Karpas-422 (cell line): ENCODE measurements around the gene ZBTB24. TPM values are rescaled to one million over a fixed set of nuclear protein-coding genes. Genes with fewer than 3 reads are reported as not detected.

Experiments used
- DNase-seq: peaks from one replicate; pipeline ENCODE4 v3.0.0-alpha.2; 2015
- H2AFZ ChIP-seq: fragments of 200-600 bp; sonication (generic); 2 replicates; pipeline ENCODE4 v1.6.1; 2014; ENCODE audit warnings: antibody characterized with exemption, low read length, mixed read lengths
- H3K27ac ChIP-seq: fragments of 200-600 bp; sonication (generic); 2 replicates; pipeline ENCODE4 v1.5.1; 2014; ENCODE audit warnings: mild to moderate bottlenecking, low read length, moderate library complexity
- H3K27me3 ChIP-seq: fragments of 200-600 bp; sonication (generic); 2 replicates; pipeline ENCODE4 v1.6.1; 2014; ENCODE audit warnings: low read length, mixed read lengths
- H3K36me3 ChIP-seq: fragments of 200-600 bp; sonication (generic); 2 replicates; pipeline ENCODE4 v1.6.1; 2014; ENCODE audit warnings: low read length, mixed read lengths; ENCODE audit not compliant: insufficient read depth
- H3K4me1 ChIP-seq: fragments of 200-600 bp; sonication (generic); 2 replicates; pipeline ENCODE4 v1.6.1; 2014; ENCODE audit warnings: mild to moderate bottlenecking, low read length, mixed read lengths
- H3K4me2 ChIP-seq: fragments of 200-600 bp; sonication (generic); 2 replicates; pipeline ENCODE4 v1.6.1; 2014; ENCODE audit warnings: low read length, low read depth, mild to moderate bottlenecking; ENCODE audit not compliant: poor library complexity, severe bottlenecking
- H3K4me3 ChIP-seq: fragments of 200-600 bp; sonication (generic); 2 replicates; pipeline ENCODE4 v1.5.1; 2014; ENCODE audit warnings: mild to moderate bottlenecking, antibody characterized with exemption, low read length, mixed read lengths
- H3K79me2 ChIP-seq: fragments of 200-600 bp; sonication (generic); 2 replicates; pipeline ENCODE4 v1.6.1; 2014; ENCODE audit warnings: mild to moderate bottlenecking, low read length, mixed read lengths
- H3K9ac ChIP-seq: fragments of 200-600 bp; sonication (generic); 2 replicates; pipeline ENCODE4 v1.6.0; 2014; ENCODE audit warnings: low read length
- H3K9me2 ChIP-seq: fragments of 200-600 bp; sonication (generic), shearing (Covaris generic); replicated peaks from 2 replicates; pipeline ENCODE4 v1.6.0; 2014; ENCODE audit warnings: mild to moderate bottlenecking, low read length, moderate library complexity; ENCODE audit not compliant: insufficient read depth
- H3K9me3 ChIP-seq: fragments of 300-700, 200-600 bp; sonication (generic); 2 replicates; pipeline ENCODE4 v1.6.1; 2014; ENCODE audit warnings: low read length, mixed read lengths
- H4K20me1 ChIP-seq: fragments of 200-600 bp; sonication (generic); 2 replicates; pipeline ENCODE4 v1.6.1; 2014; ENCODE audit warnings: mild to moderate bottlenecking, antibody characterized with exemption, low read length, low read depth; ENCODE audit not compliant: insufficient read depth
- total RNA-seq: library from RNA; depleted of rRNA; stranded (reverse); fragments of >200 nt; shearing (Covaris generic); gene quantifications from 2 replicates; pipeline ENCODE4 v1.2.3, GENCODE V29; 2014; ENCODE audit warnings: low replicate concordance

The ZBTB24 gene
- total RNA-seq, 1 experiment from 2014 or later: 18.5 TPM

DNA sequence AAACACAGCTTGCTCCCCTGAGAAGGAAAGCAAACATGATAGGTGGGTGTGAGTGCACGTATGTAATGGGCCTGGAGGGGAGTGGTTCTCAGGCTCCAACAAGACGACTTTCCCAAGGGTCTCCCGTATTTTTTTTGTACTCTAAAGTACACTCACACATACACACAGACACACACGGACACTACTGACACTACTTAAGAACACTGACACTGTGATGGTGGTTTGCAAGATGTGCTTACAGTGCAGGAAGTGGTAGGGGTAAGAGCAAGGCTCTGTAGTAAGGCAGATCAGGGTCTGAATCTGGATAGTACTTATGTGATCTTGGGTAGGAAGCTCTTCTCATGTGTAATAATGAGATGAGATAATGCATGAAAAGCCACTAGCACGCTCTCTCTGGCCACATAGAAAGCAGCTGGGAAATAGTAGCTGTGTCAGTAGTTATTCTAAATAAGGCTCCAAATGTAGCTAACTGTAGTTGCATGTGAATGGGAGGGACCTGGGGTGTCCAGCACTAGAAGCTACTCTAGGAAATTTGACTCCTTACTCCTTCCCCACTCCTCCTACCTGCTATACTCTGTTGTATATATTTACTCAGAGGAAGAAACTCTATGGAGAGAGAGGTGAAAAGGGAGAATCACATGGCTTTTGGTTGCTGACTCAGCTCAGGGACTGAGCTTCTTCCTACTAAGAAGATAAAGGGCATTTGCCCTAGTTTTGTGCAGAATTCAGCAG, 8.4 kb upstream of the ZBTB24 start:
- Histone ChIP-seq H4K20me1 (no peaks in the 10 kb centered on the region), H3K79me2 (no peaks in the 10 kb centered on the region), H3K4me3 (no peak overlapping the region), H3K36me3 (no peaks in the 10 kb centered on the region), H3K27me3 (no peaks in the 10 kb centered on the region), H2AFZ (peak overlapping the region; percentile 69; the same call in 1 of the 2 replicates), H3K4me1 (peaks cover 33% of the 10 kb centered on the region), H3K9ac (no peak overlapping the region), H3K4me2 (peak overlapping the region; percentile 8), H3K9me3 (no peaks in the 10 kb centered on the region), H3K9me2 (no peaks in the 10 kb centered on the region), H3K27ac (no peak overlapping the region)
- DNase-seq: peak; percentile 48

DNA sequence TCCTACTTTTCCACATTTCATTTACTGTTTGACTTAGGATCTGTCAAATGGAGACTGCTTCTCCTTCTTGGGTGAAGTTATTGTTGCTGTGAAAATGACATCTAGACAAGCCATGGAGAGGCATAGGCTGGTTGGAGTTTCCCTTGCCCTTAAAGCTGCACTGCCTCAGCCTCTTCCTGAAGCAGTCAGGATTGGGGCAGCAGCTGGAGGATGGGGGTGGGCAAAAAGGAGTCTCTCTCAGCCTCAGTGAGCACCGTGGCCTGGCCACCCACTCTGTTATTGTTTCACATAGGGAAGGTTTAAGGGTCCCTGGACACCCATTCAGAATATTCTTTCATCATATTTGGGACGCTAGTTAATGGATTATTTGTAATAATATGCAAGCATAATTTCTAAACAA, 7.7 kb upstream of the ZBTB24 start:
- H3K4me2 ChIP-seq: no peak overlapping the region
- H3K9ac ChIP-seq: no peak overlapping the region
- no peaks in the 10 kb centered on the region for H3K9me3 ChIP-seq
- H2AFZ ChIP-seq: 0 out of 2 replicates have a peak overlapping the region, but pooled peaks have one; percentile 62
- H3K36me3 ChIP-seq: no peaks in the 10 kb centered on the region
- H3K27me3 ChIP-seq: no peaks in the 10 kb centered on the region
- H3K79me2 ChIP-seq: no peaks in the 10 kb centered on the region
- no peaks in the 10 kb centered on the region for H3K9me2 ChIP-seq
- H4K20me1 ChIP-seq: no peaks in the 10 kb centered on the region
- no peak overlapping the region for H3K4me3 ChIP-seq
- H3K4me1 ChIP-seq: peaks cover 33% of the 10 kb centered on the region
- H3K27ac ChIP-seq: no peak overlapping the region
- no peak for DNase-seq

DNA sequence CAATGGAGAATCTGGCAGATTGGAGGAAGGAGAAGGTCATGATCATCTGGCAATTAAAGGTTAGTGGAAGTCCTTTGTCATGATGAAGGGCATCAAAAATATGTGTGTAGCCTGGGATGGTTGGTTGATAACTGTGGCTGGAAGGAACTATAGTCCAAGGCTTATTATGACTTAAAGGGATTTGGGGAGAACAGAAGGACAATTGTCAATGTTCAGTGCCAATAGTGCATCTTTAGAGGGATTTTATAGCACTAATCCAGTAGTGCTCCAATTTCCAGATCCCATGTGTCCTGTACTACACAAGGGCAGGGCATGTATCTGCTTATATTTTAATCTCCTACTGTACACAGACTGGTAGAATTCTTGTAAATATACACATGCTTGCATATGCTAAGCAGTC, 5.0 kb upstream of the ZBTB24 start:
- Histone ChIP-seq H3K36me3 (no peaks in the 10 kb centered on the region), H3K4me2 (no peak overlapping the region), H3K9ac (no peak overlapping the region), H3K9me2 (no peaks in the 10 kb centered on the region), H4K20me1 (no peaks in the 10 kb centered on the region), H3K4me3 (no peak overlapping the region), H3K27ac (no peak overlapping the region), H3K27me3 (no peaks in the 10 kb centered on the region), H3K9me3 (no peaks in the 10 kb centered on the region), H3K4me1 (peaks cover 31% of the 10 kb centered on the region), H3K79me2 (no peaks in the 10 kb centered on the region), H2AFZ (no peak overlapping the region)
- DNase-seq: no peak

DNA sequence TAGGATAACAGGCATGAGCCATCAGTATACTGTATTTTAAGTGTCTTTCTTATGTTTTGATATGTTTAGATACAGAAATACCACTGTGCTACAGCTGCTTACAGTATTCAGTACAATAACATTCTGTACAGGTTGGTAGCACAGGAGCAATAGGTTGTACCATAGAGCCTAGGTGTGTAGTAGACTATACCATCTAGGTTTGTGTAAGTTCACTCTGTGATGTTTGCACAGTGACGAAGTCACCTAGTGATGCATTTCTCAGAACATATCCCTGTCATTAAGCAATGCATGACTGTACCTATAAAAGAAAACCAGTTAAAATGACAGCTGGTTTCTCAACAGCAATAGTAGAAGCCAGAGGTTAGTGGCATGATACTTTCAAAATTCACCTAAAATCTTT, 3.0 kb upstream of the ZBTB24 start:
- Histone ChIP-seq H3K79me2 (peaks cover 19% of the 10 kb centered on the region), H3K4me3 (no peak overlapping the region), H3K27me3 (no peaks in the 10 kb centered on the region), H3K4me2 (no peak overlapping the region), H3K9me3 (no peaks in the 10 kb centered on the region), H3K9ac (no peak overlapping the region), H4K20me1 (no peaks in the 10 kb centered on the region), H3K36me3 (peaks cover 5% of the 10 kb centered on the region; the same call in 1 of the 2 replicates), H2AFZ (no peak overlapping the region), H3K27ac (no peak overlapping the region), H3K9me2 (no peaks in the 10 kb centered on the region), H3K4me1 (peaks cover 27% of the 10 kb centered on the region)
- no peak for DNase-seq

DNA sequence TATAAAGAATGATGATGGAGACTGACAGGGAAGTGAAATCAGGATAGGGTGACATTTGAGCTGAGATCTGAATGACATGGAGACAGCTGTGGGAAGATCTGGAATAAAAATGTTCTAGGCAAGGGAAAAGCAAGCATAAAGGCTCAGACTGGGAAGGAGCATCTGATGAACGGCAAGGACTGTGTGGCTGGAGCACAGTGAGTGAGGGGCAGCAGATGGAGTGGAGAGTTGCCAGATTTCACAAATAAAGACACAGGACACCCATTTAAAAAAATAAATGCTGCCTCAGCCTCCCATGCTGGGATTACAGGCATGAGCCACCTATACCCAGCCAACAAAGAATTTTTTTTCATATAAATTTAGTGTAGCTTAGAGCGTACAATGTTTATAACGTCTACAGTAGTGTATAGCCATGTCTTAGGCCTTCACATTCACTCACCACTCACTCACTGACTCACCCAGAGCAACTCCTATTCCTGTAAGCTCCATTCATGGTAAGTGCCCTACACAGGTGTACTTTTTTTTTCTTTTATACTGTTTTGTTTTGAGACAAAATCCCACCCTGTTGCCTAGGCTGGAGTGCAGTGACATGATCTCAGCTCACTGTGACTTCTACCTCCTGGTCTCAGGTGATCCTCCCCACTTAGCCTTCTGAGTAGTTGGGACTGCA, 2.4 kb upstream of the ZBTB24 start:
- Histone ChIP-seq H3K9ac (no peak overlapping the region), H3K9me3 (no peaks in the 10 kb centered on the region), H2AFZ (no peak overlapping the region), H3K27ac (no peak overlapping the region), H3K4me3 (no peak overlapping the region), H4K20me1 (no peaks in the 10 kb centered on the region), H3K9me2 (no peaks in the 10 kb centered on the region), H3K27me3 (no peaks in the 10 kb centered on the region), H3K36me3 (peaks cover 12% of the 10 kb centered on the region; the same call in 1 of the 2 replicates), H3K4me2 (no peak overlapping the region), H3K79me2 (peaks cover 25% of the 10 kb centered on the region), H3K4me1 (peaks cover 29% of the 10 kb centered on the region)
- no peak for DNase-seq

DNA sequence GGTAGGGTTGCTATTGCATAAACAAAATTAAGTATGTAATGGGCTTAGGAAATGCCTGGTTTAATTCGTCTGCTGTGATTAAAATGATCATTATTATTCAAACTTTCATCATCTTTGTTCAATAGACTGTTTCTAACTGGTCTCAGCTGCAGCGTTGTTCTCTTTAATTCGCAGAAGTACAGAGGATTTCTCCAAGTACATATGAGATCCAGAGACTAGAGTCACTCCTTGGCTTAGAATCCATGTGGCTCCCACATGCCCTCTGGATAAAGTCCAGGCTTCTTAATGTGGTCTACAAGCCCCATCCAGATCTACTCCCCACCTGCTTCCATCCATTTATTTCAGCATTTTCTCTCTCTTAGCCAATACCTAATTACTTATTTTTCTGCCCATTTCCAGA, 1.1 kb upstream of the ZBTB24 start:
- H3K79me2 ChIP-seq: peaks cover 36% of the 10 kb centered on the region
- H3K4me1 ChIP-seq: peaks cover 40% of the 10 kb centered on the region
- peak overlapping the region; percentile 53; the same call in 1 of the 2 replicates for H3K9ac ChIP-seq
- H3K27me3 ChIP-seq: no peaks in the 10 kb centered on the region
- H3K4me3 ChIP-seq: peak overlapping the region; percentile 61; the same call in 1 of the 2 replicates
- no peak overlapping the region for H3K27ac ChIP-seq
- H4K20me1 ChIP-seq: no peaks in the 10 kb centered on the region
- no peak for DNase-seq
- H2AFZ ChIP-seq: peak overlapping the region; percentile 82
- no peaks in the 10 kb centered on the region for H3K9me3 ChIP-seq
- peak overlapping the region; percentile 83 for H3K4me2 ChIP-seq
- peaks cover 12% of the 10 kb centered on the region; the same call in 1 of the 2 replicates for H3K36me3 ChIP-seq
- H3K9me2 ChIP-seq: no peaks in the 10 kb centered on the region

DNA sequence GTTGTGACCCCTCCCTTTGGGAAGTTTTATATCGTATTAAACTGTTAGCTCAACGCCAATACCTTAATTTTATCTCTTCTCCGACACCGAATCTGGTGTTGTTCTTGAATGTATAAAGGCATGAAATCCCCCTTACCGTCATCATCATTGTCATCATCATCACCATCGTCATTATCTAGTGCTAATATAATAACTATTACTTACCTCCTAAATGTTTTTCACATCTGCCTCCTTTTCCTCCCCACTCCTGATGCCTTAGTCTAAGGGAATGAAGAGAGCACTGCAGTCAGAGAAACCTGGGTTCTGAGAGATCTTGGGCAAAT, 677 bp upstream of the ZBTB24 start:
- Histone ChIP-seq H3K27me3 (no peaks in the 10 kb centered on the region), H3K36me3 (peaks cover 12% of the 10 kb centered on the region; the same call in 1 of the 2 replicates), H4K20me1 (no peaks in the 10 kb centered on the region), H3K9me2 (no peaks in the 10 kb centered on the region), H3K27ac (no peak overlapping the region), H2AFZ (peak overlapping the region; percentile 82), H3K4me2 (peak overlapping the region; percentile 83), H3K9me3 (no peaks in the 10 kb centered on the region), H3K4me3 (peak overlapping the region; percentile 61), H3K9ac (peak overlapping the region; percentile 53), H3K4me1 (peaks cover 44% of the 10 kb centered on the region), H3K79me2 (peaks cover 41% of the 10 kb centered on the region)
- DNase-seq: no peak

DNA sequence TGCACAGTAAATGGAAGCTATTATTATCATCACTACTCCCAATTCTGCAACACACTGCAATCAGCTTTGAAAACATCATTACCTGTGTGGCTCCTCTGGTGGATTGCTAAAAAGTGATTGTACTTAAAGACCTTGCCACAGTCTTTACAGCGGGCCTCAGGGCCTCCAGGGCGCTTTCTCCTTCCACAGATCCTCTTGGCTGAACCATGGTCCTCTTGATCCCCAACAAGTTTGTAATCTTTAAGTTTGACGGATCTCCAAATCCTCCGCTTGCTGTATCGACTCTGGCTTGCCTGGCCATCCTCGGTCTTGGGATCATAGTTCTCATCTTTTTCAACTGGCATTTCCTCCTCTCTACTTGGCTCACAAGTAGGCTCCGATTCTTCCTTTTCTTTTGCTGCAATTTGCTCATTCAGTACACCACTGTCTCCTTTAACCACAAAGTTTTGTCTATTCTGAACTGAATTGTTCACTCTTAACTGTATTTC, 2.0 kb downstream of the ZBTB24 start:
- Histone ChIP-seq H4K20me1 (peaks cover 12% of the 10 kb centered on the region; the same call in 1 of the 2 replicates), H3K27me3 (no peaks in the 10 kb centered on the region), H3K4me3 (peak overlapping the region; percentile 88), H3K27ac (no peak overlapping the region), H3K4me2 (peak overlapping the region; percentile 93), H3K79me2 (peaks cover 65% of the 10 kb centered on the region), H2AFZ (no peak overlapping the region), H3K9ac (peak overlapping the region; percentile 94; the same call in 1 of the 2 replicates), H3K36me3 (peaks cover 14% of the 10 kb centered on the region; the same call in 1 of the 2 replicates), H3K9me2 (no peaks in the 10 kb centered on the region), H3K9me3 (no peaks in the 10 kb centered on the region), H3K4me1 (peaks cover 48% of the 10 kb centered on the region)
- DNase-seq: no peak
